Stimulated activated CD8-positive, alpha-beta memory T cell treated with anti-CD3 and anti-CD28 coated beads, Interleukin-12 subunit alpha, Interleukin-12 subunit beta, amount 100 ng/mL, for 24 hours (primary cell): ENCODE data around the gene SYT17.
"Not testable (repeated sequence)": the region's sequence is repeated elsewhere in the genome, so short reads cannot be mapped to it uniquely, and the experiment has no call there.

ENCODE experiments used
- DNase-seq: peaks from one replicate; pipeline ENCODE4 v3.0.0-alpha.2; 2020; ENCODE audit errors: extremely low read depth

The SYT17 gene

GRCh38 chr16:19173649-19174383 is 5.8 kb downstream of the SYT17 start:
- DNase-seq, result no peak

GRCh38 chr16:19174478-19174877 is 6.4 kb downstream of the SYT17 start:
- no peak for DNase-seq

GRCh38 chr16:19175492-19176262 is 7.6 kb downstream of the SYT17 start:
- DNase-seq, result no peak

- no peak for DNase-seq
These were observed 9.2 kb downstream of the SYT17 start for GRCh38 chr16:19177111-19177739.

- DNase-seq, result peak; percentile 5
These were observed 11.8 kb downstream of the SYT17 start for GRCh38 chr16:19179546-19180490.

GRCh38 chr16:19180741-19181140 is 12.7 kb downstream of the SYT17 start:
- DNase-seq, result no peak

GRCh38 chr16:19182481-19182880 is 14.4 kb downstream of the SYT17 start:
- DNase-seq, result no peak

- no peak for DNase-seq
These were observed 15.1 kb downstream of the SYT17 start for GRCh38 chr16:19183187-19183586.

GRCh38 chr16:19184823-19185509 is 16.9 kb downstream of the SYT17 start:
- DNase-seq, result no peak

- DNase-seq, result no peak
These were observed 17.4 kb downstream of the SYT17 start for GRCh38 chr16:19185510-19185851.

- no peak for DNase-seq
These were observed 18.4 kb downstream of the SYT17 start for GRCh38 chr16:19186408-19186807.

GRCh38 chr16:19187961-19188360 is 19.9 kb downstream of the SYT17 start:
- not testable (repeated sequence) for DNase-seq

- DNase-seq, result no peak
These were observed 20.4 kb downstream of the SYT17 start for GRCh38 chr16:19188406-19188805.

- no peak for DNase-seq
These were observed 24.8 kb downstream of the SYT17 start for GRCh38 chr16:19192865-19193264.

GRCh38 chr16:19196871-19197270 is 28.8 kb downstream of the SYT17 start:
- no peak for DNase-seq

GRCh38 chr16:19203374-19203966 is 35.4 kb downstream of the SYT17 start:
- no peak for DNase-seq

- DNase-seq, result no peak
These were observed 42.4 kb downstream of the SYT17 start for GRCh38 chr16:19210280-19210924.

- no peak for DNase-seq
These were observed 42.9 kb downstream of the SYT17 start for GRCh38 chr16:19210968-19211367.

GRCh38 chr16:19212059-19212458 is 44.0 kb downstream of the SYT17 start:
- DNase-seq, result no peak

- no peak for DNase-seq
These were observed 45.8 kb downstream of the SYT17 start for GRCh38 chr16:19213885-19214284.
